B cell (primary cell): ENCODE results near the gene LPCAT1.

Experiments
- CTCF ChIP-seq: fragments of 200-600 bp; IDR thresholded peaks from one replicate; pipeline ENCODE4 v1.8.0; 2022; ENCODE audit warnings: antibody characterized with exemption, mild to moderate bottlenecking
- EZH2 ChIP-seq: IDR thresholded peaks from 2 replicates; pipeline ENCODE4 v1.6.1; 2012; ENCODE audit warnings: borderline replicate concordance, low read depth, mild to moderate bottlenecking, moderate library complexity, low read length; ENCODE audit not compliant: insufficient read depth, poor library complexity, severe bottlenecking

GRCh38 chr5:1501372-1502045 lies 22.3 kb downstream of the LPCAT1 start:
- no peak for TF ChIP-seq EZH2
- no peak for TF ChIP-seq CTCF
